Measurements from ENCODE around the gene ARHGAP24. TPM values are rescaled to one million over a fixed set of nuclear protein-coding genes. Genes with fewer than 3 reads are reported as not detected.

The ARHGAP24 gene
- total RNA-seq, 1 experiment from 2014 or later = 17.4 TPM

DNA sequence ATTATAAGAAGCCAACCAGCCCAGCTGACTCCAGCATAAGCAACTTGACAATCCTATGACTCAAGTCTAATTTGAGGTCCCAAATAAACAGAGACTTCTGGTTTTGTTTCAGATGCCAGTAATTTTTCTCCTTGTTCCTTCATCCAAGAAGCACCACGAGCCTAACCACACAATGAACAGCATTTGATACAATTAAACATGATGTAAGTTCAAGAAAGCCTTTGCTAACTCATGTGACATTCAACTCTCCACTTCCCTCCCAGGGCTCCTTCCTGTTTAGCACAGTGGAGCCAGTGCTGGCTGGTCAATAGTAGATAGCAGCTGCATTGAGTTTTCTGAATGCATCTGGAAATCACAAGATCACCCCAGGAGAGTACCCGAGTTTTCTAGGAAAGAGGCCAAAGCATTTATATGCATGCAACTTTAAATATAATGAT lies 206.3 kb downstream of the ARHGAP24 start:
- DNase-seq (ENCODE audit: low read depth, low spot score) (peak; percentile 53), ATAC-seq (no peak)

DNA sequence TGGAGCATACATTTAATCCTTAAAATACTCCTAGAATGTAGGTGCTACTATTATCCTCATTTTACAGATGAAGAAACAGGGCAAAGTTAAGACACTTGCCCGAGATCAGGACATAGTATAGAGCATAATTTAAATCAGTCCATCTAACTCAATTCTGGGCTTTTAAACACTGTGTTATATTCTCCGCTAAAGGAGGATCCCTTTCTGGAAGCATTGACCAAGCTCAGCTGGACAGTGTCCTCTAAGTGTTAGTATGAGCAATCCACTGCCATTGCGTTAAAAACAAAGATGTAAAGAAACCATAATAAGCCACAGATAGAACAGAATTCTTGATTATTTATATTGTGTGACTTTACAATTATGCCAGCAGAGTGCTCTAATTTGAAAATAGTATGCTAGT lies 207.0 kb downstream of the ARHGAP24 start:
- CTCF ChIA-PET = no interaction called here

More for the DNA sequence above, 206.3 kb downstream of the ARHGAP24 start:
- BruUV-seq (replicated peaks) = no TSS peak
- H3K27me3 ChIP-seq (ENCODE audit: control insufficient read depth, insufficient read depth, low read length) = no peaks in the 10 kb centered on the region
- no peaks in the 10 kb centered on the region for H3K36me3 ChIP-seq (ENCODE audit: control insufficient read depth, insufficient read depth, low read length)
- H3K4me1 ChIP-seq (ENCODE audit: control insufficient read depth, insufficient read depth, low read length) = no peaks in the 10 kb centered on the region; the same call in 1 of the 2 replicates
- ChIA-PET POLR2A (no interaction called here), CTCF (no interaction called here)
- H3K27ac ChIP-seq (ENCODE audit: low read length) = no peak overlapping the region
- in situ Hi-C loops (cut with HindIII; ENCODE audit: low pct_unique_long_range_greater_than_20kb, low sequenced_read_pairs) (no loop called here), intact Hi-C loops (cut with micrococcal nuclease; ENCODE audit: unreplicated experiment) (no loop called here)
- no peaks in the 10 kb centered on the region for H3K9me3 ChIP-seq (ENCODE audit: control insufficient read depth, insufficient read depth, low read depth, low read length)
- H3K4me3 ChIP-seq (ENCODE audit: low read depth in 2 of 2, low read length in 2 of 2) = no peak overlapping the region
- TF ChIP-seq POLR2AphosphoS5 (IDR thresholded peaks at IDR 0.05; ENCODE audit: low read depth, low read length) = no peak

DNA sequence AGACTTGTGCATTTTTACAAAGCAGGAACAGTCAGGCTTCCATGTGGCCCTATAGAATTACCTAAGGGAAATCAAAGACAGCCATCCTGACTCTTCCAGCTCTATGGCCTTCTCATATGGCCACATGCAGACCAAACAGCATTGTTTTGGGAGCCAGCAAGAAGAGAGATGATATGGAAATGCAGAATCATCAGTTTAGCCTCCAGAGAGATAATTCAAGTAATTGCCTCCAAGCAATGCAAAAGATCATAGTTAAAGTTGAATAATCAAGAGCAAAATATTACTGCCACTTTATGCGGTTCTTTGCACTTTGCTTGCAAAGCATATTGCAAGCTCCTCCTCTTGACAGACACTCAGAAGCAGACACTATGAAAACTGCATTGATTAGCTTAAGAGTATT lies 207.4 kb downstream of the ARHGAP24 start:
- Histone ChIP-seq H3K27me3 (ENCODE audit: control insufficient read depth, insufficient read depth, low read length) (no peaks in the 10 kb centered on the region), H3K4me1 (ENCODE audit: control insufficient read depth, insufficient read depth, low read length) (no peaks in the 10 kb centered on the region; the same call in 1 of the 2 replicates), H3K36me3 (ENCODE audit: control insufficient read depth, insufficient read depth, low read length) (no peaks in the 10 kb centered on the region), H3K27ac (ENCODE audit: low read length) (no peak overlapping the region; the same call in 1 of the 2 replicates), H3K9me3 (ENCODE audit: control insufficient read depth, insufficient read depth, low read depth, low read length) (no peaks in the 10 kb centered on the region), H3K4me3 (ENCODE audit: low read depth in 2 of 2, low read length in 2 of 2) (no peak overlapping the region)
- POLR2A ChIA-PET = no interaction called here
- TF ChIP-seq SIN3A (IDR thresholded peaks at IDR 0.05; ENCODE audit: borderline replicate concordance, insufficient read depth, low read depth, low read length) = no peak
- no peak for TF ChIP-seq TCF7L2 (IDR thresholded peaks at IDR 0.05; ENCODE audit: low read depth, low read length)
- TF ChIP-seq, protein P1, sequence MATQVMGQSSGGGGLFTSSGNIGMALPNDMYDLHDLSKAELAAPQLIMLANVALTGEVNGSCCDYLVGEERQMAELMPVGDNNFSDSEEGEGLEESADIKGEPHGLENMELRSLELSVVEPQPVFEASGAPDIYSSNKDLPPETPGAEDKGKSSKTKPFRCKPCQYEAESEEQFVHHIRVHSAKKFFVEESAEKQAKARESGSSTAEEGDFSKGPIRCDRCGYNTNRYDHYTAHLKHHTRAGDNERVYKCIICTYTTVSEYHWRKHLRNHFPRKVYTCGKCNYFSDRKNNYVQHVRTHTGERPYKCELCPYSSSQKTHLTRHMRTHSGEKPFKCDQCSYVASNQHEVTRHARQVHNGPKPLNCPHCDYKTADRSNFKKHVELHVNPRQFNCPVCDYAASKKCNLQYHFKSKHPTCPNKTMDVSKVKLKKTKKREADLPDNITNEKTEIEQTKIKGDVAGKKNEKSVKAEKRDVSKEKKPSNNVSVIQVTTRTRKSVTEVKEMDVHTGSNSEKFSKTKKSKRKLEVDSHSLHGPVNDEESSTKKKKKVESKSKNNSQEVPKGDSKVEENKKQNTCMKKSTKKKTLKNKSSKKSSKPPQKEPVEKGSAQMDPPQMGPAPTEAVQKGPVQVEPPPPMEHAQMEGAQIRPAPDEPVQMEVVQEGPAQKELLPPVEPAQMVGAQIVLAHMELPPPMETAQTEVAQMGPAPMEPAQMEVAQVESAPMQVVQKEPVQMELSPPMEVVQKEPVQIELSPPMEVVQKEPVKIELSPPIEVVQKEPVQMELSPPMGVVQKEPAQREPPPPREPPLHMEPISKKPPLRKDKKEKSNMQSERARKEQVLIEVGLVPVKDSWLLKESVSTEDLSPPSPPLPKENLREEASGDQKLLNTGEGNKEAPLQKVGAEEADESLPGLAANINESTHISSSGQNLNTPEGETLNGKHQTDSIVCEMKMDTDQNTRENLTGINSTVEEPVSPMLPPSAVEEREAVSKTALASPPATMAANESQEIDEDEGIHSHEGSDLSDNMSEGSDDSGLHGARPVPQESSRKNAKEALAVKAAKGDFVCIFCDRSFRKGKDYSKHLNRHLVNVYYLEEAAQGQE (IDR thresholded peaks at IDR 0.05; ENCODE audit: insufficient read depth in 1 of 2, low read depth in 2 of 2, low read length in 1 of 2) = no peak
- TF ChIP-seq, protein P2, sequence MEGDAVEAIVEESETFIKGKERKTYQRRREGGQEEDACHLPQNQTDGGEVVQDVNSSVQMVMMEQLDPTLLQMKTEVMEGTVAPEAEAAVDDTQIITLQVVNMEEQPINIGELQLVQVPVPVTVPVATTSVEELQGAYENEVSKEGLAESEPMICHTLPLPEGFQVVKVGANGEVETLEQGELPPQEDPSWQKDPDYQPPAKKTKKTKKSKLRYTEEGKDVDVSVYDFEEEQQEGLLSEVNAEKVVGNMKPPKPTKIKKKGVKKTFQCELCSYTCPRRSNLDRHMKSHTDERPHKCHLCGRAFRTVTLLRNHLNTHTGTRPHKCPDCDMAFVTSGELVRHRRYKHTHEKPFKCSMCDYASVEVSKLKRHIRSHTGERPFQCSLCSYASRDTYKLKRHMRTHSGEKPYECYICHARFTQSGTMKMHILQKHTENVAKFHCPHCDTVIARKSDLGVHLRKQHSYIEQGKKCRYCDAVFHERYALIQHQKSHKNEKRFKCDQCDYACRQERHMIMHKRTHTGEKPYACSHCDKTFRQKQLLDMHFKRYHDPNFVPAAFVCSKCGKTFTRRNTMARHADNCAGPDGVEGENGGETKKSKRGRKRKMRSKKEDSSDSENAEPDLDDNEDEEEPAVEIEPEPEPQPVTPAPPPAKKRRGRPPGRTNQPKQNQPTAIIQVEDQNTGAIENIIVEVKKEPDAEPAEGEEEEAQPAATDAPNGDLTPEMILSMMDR (IDR thresholded peaks at IDR 0.05) = no peak
- no peak for TF ChIP-seq POLR2AphosphoS5 (IDR thresholded peaks at IDR 0.05; ENCODE audit: low read depth, low read length)
- DNase-seq (ENCODE audit: low read depth, low spot score) (no peak), ATAC-seq (no peak)
- BruUV-seq (replicated peaks) = no TSS peak
- intact Hi-C loops (cut with micrococcal nuclease; ENCODE audit: unreplicated experiment) (no loop called here), in situ Hi-C loops (cut with HindIII; ENCODE audit: low pct_unique_long_range_greater_than_20kb, low sequenced_read_pairs) (no loop called here)
- CTCF ChIA-PET = no interaction called here

More for the DNA sequence above, 207.0 kb downstream of the ARHGAP24 start:
- intact Hi-C loops (cut with micrococcal nuclease; ENCODE audit: unreplicated experiment) (no loop called here), in situ Hi-C loops (cut with HindIII; ENCODE audit: low pct_unique_long_range_greater_than_20kb, low sequenced_read_pairs) (no loop called here)
- Histone ChIP-seq H3K9me3 (ENCODE audit: control insufficient read depth, insufficient read depth, low read depth, low read length) (no peaks in the 10 kb centered on the region), H3K4me3 (ENCODE audit: low read depth in 2 of 2, low read length in 2 of 2) (no peak overlapping the region), H3K27ac (ENCODE audit: low read length) (no peak overlapping the region; the same call in 1 of the 2 replicates), H3K36me3 (ENCODE audit: control insufficient read depth, insufficient read depth, low read length) (no peaks in the 10 kb centered on the region), H3K27me3 (ENCODE audit: control insufficient read depth, insufficient read depth, low read length) (no peaks in the 10 kb centered on the region), H3K4me1 (ENCODE audit: control insufficient read depth, insufficient read depth, low read length) (no peaks in the 10 kb centered on the region; the same call in 1 of the 2 replicates)
- ATAC-seq (no peak), DNase-seq (ENCODE audit: low read depth, low spot score) (no peak)
- POLR2A ChIA-PET = no interaction called here
- BruUV-seq (replicated peaks) = no TSS peak
- TF ChIP-seq, protein P2 (IDR thresholded peaks at IDR 0.05) = no peak
- TF ChIP-seq POLR2AphosphoS5 (IDR thresholded peaks at IDR 0.05; ENCODE audit: low read depth, low read length) (no peak), SIN3A (IDR thresholded peaks at IDR 0.05; ENCODE audit: borderline replicate concordance, insufficient read depth, low read depth, low read length) (no peak), TCF7L2 (IDR thresholded peaks at IDR 0.05; ENCODE audit: low read depth, low read length) (no peak)
- TF ChIP-seq, protein P1 (IDR thresholded peaks at IDR 0.05; ENCODE audit: insufficient read depth in 1 of 2, low read depth in 2 of 2, low read length in 1 of 2) = no peak
